GM21381 (cell line): ENCODE results near the gene WNT10A.

ENCODE experiments used
- ATAC-seq: cut with Tn5 transposase; IDR thresholded peaks from one replicate; pipeline ENCODE4 v1.9.1; 2021; ENCODE audit warnings: mild to moderate bottlenecking, moderate library complexity; ENCODE audit not compliant: unreplicated experiment

Gene WNT10A

DNA sequence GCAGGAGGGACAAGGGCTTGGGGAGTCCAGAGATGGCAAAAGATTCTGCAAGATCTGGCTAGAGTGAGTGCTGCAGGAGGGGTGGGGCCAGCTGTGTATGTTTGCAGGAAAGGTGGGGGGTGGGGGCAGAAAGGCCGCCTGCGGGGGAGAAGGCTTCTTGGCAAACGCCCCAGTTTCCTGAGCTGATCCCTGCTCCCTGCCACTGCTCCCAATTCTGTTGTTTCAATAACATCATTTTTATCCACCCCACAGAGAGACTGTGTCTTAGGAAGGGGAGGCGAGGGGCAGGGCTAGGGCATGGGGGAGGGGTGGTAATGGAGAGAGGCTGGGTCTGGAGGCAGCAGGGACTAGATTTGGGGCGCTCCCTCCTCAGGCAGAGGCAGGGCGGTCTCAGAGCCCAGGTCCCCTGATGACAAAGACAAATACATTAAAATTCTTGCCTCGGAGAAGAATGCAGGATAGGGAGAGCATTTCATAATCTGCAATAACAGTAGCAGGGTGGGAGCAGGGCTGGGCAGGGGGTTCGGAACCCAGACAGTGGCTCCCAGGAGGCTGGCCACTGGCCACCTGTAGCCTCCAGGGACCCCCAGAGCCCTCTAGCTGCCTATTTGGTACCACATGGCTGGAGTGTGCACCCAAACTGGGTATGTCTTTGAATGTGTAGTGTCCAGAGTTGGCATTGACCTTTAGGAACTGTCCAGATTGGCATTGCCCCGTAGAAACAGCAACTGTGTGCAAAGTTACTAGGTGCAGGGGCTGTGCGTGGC, 23.1 kb upstream of the WNT10A start:
- no peak for ATAC-seq

GRCh38 chr2:218858138-218858445, 22.6 kb upstream of the WNT10A start:
- no peak for ATAC-seq

GRCh38 chr2:218858671-218859555, 21.7 kb upstream of the WNT10A start:
- no peak for ATAC-seq

DNA sequence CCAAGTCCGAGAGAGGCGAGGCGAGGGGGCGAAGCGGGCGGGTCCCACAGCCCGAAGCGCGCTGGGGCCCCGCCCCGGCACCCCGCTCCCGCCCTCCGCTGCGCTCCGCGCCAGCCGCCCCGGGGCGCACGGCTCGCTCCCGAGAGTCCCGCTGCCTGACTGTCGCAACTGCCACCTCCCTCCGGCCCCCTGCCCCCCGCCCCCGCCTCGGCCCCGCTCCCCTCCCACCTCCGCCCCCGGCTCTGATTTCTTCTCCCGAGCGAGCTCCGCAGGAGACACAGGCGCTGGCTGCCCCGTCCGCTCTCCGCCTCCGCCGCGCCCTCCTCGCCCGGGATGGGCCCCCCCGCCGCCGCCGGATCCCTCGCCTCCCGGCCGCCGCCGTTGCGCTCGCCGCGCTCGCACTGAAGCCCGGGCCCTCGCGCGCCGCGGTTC, 21.1 kb upstream of the WNT10A start, which contains the start of gene WNT6:
WNT6 (plus strand) TSS at position 250 of the 432 bp plus-strand sequence. CDS start 233 bp downstream, outside the sequence.
- ATAC-seq: no peak

GRCh38 chr2:218859988-218860831, 20.4 kb upstream of the WNT10A start:
- ATAC-seq: no peak

DNA sequence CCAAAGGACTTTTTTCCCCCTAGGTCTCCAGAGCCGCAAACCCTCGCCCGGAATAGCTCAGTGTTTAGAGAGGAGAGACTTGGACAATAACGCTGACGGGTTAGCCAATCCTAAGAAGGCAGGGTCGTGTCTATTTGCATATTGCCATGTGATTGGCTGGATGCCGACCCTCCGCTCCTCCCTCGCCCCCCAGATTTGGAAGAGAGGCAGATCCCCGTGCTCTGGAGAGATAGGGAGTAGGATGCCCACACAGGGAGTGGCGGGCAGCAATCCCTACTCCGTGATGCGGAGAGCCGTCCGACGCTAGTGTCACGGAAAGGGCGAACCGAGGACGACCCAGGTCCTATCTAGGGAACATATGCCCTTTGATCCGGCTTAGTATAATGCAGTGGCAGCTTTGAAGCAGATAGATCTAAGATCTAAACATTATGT, 19.7 kb upstream of the WNT10A start:
- ATAC-seq: no peak

- ATAC-seq: no peak
Measured at GRCh38 chr2:218861645-218862318, 18.9 kb upstream of the WNT10A start.

DNA sequence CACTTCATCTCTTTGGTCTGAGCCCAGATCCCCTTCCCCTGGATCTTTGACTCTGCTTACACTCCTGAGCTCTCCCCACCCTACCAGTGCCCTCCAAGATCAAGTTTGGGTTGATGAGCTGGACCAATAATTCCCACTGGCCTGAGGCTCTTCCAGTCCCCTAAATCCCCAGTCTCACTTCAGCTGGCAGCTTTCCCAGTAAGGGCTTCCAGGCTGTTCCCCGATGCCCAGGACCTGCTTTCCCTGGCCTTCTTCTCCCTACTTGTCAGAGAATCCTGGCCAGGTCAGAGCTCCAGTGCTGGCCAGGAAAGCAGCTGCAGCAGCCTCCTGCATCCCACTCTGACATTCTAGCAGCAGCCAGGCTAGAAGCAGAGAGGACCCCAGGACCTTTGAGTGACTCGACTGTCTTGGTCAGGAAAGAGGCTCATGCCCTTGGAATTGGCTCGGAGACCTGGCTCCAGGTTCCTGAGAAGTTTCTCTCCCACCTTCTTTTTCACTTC, 17.6 kb upstream of the WNT10A start:
- no peak for ATAC-seq

DNA sequence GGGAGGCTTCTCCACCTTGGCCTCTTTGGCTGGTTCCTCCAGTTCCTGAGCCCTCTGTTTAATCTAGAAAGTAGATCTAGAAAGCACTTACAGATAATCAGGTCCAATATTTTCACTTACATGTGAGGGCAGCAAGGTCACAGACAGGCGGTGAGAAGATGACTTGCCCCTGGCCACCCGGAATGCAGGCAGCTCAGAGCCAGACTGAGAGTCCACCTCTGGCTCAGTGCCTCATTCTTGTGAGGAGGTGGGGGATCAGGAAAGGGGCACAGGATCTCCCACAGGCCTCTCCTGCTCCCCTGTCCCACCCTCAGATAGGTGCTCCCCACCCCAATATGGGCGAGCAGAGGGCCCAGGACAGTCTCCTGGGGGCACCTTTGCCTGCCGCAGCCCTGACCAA, 15.3 kb upstream of the WNT10A start:
- ATAC-seq: no peak

GRCh38 chr2:218865999-218866398, 14.7 kb upstream of the WNT10A start:
- no peak for ATAC-seq

DNA sequence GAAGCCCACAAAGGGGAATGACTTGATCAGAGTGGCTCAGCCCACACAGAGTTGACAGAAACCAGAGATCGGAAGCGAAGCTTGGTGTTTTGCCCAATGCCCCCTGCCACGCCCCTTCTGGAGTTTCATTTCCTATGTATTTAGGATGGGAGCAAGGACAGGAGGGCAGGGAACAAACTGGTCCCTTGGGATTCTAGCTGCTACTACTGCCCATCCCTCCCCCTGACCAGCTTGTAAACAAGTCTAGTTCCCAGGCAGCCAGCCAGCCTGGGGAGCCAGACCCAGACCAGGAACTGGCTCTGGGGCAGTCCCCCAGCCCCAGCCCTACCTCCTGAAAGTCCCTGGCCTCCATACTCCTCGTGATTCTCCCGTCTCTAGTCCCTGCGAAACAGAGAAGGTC, 12.8 kb upstream of the WNT10A start:
- no peak for ATAC-seq

GRCh38 chr2:218869064-218869463, 11.6 kb upstream of the WNT10A start:
- no peak for ATAC-seq

- no peak for ATAC-seq
Measured at GRCh38 chr2:218870984-218871344, 9.7 kb upstream of the WNT10A start.

DNA sequence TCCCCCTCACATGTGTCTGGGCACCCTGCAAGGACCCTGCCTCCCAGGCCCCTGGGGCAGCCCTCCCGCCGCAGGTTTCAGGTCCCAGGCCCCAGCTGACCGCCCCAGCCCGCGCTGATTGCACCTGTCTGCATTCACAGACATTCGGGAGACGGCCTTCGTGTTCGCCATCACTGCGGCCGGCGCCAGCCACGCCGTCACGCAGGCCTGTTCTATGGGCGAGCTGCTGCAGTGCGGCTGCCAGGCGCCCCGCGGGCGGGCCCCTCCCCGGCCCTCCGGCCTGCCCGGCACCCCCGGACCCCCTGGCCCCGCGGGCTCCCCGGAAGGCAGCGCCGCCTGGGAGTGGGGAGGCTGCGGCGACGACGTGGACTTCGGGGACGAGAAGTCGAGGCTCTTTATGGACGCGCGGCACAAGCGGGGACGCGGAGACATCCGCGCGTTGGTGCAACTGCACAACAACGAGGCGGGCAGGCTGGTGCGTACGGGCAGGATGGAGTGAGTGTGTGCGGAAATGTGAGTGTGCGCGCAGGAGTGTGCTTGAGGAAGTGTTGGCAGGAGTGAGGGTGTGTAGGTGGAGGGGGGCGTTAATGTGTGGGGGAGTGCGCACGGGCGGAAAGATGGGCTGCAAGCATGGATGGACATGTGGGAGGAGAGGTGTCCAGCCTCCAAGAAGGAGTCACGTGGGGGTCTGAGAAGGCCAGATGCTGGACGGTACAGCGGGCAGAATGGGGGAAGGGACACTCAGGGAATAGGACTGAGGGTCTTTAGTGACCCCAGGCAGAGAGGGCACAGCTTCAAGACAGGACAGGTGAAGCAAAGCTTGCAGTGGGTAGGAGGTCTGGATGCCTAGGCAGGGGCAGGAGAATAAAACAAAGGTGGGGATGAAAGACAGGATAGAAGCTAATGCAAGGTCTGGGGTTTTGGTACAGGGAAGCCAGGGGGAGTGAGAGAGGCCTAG, 9.0 kb upstream of the WNT10A start:
- no peak for ATAC-seq

- ATAC-seq: no peak
Measured at GRCh38 chr2:218872645-218873358, 7.8 kb upstream of the WNT10A start.

DNA sequence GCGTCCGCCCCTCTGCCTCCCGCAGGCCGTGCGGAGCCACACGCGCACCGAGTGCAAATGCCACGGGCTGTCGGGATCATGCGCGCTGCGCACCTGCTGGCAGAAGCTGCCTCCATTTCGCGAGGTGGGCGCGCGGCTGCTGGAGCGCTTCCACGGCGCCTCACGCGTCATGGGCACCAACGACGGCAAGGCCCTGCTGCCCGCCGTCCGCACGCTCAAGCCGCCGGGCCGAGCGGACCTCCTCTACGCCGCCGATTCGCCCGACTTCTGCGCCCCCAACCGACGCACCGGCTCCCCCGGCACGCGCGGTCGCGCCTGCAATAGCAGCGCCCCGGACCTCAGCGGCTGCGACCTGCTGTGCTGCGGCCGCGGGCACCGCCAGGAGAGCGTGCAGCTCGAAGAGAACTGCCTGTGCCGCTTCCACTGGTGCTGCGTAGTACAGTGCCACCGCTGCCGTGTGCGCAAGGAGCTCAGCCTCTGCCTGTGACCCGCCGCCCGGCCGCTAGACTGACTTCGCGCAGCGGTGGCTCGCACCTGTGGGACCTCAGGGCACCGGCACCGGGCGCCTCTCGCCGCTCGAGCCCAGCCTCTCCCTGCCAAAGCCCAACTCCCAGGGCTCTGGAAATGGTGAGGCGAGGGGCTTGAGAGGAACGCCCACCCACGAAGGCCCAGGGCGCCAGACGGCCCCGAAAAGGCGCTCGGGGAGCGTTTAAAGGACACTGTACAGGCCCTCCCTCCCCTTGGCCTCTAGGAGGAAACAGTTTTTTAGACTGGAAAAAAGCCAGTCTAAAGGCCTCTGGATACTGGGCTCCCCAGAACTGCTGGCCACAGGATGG, 7.1 kb upstream of the WNT10A start:
- no peak for ATAC-seq

DNA sequence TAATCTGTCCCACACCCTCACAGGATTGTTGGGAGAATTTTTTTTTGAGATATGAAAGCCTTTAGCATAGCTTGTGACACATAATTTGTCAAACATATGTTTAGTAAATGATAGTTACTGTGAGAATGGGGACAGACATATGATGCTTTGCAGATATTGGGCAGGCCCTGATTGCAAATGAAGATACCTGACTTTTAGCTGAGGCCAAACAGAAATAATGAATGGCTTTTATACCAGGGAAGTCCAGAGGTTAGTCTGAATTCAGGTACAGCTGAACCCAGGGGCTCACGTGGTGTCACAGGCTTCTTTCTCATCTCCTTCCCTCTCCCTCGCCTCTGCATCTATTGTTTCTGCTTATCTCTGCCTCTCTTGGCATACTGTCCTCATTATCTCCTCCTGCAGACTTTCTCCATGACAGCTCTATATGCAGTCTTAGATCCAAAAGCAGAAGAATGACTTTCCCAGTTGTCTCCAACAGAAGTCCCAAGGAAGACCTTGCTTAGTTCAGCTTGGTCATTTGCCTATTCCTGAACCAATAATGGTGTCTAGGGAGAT, 4.9 kb upstream of the WNT10A start:
- no peak for ATAC-seq
